SK-N-DZ (cell line): ENCODE data around the gene NRF1.
"Not testable (repeated sequence)": the region's sequence is repeated elsewhere in the genome, so short reads cannot be mapped to it uniquely, and the experiment has no call there.

ENCODE experiments used
- DNase-seq: peaks from one replicate; pipeline ENCODE4 v3.0.0-alpha.2; 2015; ENCODE audit warnings: low spot score

NRF1 gene

DNA sequence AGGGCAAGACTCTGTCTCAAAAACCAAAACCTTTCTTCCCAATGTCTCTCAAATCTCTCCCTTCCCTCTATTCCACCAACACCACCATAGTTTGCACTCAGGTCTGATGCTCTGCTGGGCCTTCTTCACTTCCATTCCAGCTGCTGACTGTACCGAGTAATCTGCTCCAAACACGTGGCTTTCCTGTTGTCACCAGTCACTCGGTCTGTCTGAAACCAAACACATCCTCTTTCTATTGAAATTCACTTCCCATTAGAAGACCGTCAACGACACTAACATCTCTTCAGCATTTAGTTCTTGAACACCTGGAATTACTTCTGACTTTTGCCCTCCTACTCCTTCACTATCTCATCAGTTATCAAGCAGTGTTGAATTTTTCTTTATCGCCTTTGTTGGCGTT is 4.7 kb upstream of the NRF1 start:
- no peak for DNase-seq

DNA sequence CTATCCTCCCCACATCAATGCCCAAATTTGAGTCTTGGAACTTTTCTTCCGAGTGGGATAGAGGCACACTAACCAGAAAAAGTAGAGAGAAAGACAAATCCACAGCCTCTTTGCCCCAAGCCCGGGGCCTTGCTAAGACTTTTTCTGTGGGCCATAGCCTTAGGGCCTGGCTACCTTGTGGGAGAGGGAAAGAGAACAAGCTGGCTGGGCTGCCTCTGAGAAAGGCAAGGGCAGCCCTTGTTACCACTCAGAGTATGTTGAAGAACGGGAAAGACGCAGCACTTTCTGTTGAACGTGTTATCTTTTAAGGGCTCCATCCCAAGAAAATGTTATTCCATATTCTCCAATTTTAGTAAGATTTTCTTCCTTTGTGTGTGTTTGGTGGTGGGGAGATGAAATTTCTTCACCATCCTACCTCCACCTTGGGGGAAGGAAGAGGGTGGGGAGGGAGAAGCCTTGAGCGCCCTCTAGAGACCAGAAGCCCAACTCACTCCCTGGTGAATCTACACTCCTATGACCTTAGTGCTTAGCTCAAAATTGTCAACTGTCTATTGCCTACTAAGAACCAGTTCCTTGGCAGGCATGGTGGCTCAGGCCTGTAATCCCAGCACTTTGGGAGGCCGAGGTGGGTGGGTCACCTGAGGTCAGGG is 3.9 kb upstream of the NRF1 start:
- peak; percentile 15 for DNase-seq

- no peak for DNase-seq
These were observed 1.9 kb upstream of the NRF1 start for GRCh38 chr7:129609666-129610065.

DNA sequence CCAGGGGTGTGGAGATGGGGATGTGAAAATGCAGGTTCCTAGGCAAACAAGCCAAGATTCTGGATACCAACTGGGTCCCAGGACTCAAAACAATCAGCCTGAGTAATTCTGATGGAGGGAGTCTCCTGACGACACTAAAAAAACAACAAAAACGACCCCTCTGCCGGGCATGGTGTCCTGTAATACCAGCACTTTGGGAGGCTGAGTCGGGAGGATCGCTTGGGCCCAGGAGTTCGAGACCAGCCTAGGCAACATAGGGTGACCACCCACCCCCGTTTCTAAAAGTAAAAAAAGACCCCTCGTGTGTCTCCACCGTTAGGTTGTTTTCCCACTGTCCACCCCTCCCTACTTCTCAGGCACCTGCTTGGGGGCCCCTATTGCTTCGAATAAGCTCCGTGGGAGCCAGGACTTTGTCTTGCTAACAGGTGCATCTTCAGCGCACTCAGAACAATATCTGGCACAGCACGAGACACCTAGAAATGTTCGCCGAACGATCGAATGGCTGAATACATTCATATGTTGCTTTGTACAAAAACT is 743 bp upstream of the NRF1 start:
- no peak for DNase-seq

DNA sequence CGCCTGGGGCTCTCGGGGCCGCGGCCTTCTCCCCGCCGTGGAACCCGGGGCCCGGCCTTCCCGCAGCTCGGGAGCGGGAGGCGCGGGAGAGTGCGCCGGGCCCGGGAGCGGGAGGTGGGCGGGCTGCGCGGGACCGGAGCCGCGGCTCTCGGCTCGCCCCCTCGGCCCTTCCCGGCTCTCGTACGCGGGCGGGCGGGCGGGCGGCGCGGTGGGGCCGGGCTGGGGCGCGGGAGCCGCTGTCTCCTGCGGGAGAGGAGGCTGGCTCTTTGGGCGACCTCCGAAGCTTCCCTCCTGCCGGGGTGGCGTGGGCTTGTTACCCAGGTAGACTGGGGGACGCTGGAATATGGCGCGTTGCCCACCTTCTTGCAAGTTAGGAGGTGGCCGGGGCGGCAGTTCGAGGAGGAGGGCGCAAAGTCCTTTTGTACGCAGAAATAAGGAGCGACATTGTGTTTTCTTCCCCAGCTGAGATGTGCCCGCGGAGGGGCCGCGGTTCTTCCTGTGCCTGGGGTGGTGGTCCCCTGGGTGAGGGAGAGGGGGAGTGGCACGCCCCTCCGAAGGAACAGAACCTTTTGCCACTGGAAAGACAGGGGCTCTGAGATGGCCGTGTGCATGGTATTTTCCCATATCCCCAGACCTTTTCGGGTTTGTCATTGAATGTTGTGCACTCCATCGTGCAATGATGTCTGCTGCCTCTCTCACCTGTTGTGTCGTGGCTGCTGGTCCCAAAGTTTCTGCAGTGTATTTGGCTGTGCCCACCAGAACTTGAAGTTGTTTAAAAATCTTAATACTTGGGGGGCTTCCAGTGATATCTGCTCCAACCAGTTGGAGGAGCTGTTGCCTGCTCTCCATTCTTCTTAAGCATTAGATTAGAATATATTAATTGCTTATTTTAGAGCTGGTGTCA is 844 bp downstream of the NRF1 start:
- peak; percentile 26 for DNase-seq

- no peak for DNase-seq
These were observed 1.5 kb downstream of the NRF1 start for GRCh38 chr7:129613016-129613337.

- no peak for DNase-seq
These were observed 3.5 kb downstream of the NRF1 start for GRCh38 chr7:129615018-129615417.

- DNase-seq: no peak
These were observed 5.0 kb downstream of the NRF1 start for GRCh38 chr7:129616530-129616929.

DNA sequence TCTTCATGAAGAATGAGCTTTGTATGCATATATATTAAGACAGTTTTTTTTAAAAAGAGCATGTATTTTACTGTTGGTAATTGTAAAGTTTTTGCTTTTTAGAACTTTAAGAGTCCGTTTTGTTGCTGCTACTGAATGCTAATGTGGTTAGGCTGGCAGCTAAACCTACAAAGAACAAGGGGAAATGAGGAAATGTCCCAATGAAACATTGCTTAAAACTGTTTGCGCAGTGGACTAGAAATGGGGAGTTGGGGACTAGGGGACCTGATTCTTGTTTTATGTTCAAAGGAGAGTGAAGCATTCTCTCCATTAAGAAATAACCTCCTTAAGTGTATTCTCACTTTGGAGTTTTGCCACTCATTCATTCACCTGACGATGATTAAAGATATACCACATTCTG is 5.7 kb downstream of the NRF1 start:
- no peak for DNase-seq

GRCh38 chr7:129617652-129618051 is 6.1 kb downstream of the NRF1 start:
- no peak for DNase-seq

DNA sequence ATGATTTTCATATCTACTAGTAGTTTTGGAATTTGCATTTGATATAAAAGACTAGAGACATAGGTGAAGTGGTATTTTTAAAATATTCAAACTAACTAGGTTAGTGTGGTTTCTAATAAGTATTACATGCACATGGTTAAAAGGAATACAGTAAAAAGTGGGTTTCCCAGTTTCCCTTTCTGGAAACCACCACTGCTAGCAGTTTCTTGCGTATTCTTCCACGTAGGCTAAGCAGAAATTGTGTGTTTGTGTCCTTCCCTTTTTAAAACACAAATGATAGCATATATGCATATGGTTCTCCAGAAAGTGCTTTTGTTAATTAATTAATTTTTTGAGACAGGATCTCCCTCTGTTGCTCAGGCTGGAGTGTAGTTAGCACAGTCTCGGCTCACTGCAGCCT is 15.4 kb downstream of the NRF1 start:
- no peak for DNase-seq

DNA sequence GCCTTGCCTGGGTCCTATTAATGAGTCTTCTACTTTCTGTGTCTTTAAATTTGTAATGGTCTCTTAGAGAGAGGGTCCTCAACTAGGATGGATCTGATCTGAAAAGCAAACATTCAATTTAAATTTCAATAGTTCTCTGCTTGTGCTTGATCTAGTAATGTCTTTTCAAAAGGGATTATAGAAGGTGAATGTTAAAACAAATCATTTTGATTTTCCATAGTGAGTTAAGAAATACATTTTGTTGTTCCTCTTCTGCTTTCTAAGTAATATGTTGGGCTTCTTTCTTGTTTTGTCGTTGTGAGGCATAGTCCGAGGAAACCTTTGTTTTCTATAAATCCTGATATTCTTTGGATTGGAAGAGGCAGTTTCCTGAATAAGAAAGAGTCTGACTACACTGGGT is 18.8 kb downstream of the NRF1 start:
- DNase-seq: no peak

- DNase-seq: no peak
These were observed 23.0 kb downstream of the NRF1 start for GRCh38 chr7:129634361-129635034.

DNA sequence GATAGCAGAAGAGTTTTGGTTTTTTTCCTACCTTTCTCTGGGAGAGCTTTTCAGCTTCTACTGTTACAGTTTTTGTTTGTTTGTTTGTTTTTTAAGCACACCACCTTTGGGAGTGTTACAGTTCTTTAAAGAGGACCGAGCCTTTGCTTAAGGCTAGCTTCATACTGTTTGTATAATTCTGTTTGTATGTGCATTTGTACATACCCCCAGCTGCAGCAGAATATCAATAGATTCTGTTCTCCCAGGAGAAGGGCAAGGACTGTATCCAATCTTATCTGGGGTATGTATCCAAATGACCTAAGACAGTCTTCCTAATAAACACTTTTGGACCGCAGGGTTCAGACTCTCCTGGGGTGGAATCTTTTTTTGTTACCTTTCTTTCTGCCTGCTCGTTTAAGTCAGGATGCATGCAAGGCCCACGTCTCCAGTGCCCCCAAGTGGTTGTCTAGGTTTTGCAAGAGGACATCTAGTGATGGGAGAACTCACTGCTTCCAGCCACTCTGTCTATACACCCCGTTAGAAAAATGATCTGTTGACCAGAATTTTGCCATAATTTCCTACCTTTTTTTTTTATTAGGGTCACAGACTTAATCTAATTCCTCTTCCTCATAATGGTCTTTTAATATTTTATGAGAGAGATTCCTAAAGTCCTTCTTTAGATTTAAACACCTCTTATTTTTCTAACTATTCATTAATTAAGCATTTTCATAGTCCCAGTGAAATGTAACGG is 23.9 kb downstream of the NRF1 start:
- peak; percentile 68 for DNase-seq

DNA sequence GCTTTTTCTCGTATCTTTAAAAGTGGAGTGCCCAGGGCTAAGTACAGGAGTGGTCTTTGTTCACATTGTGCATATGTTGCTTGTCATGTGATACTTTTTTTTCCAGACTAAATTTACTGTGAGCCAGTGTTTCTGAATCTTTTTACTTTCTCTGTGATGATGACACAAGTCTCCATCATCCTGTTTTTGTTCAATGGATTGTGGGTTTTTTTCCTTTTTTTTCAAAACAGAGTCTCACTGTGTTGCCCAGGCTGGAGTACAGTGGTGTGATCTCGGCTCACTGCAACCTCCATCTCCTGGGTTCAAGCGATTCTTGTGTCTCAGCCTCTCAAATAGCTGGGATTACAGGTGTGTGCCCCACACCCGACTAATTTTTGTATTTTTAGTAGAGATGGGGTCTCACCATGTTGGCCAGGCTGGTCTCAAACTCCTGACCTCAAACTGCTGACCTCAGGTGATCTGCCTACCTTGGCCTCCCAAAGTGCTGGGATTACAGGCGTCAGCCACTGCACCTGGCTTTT is 24.6 kb downstream of the NRF1 start:
- DNase-seq: not testable (repeated sequence)

GRCh38 chr7:129636641-129637040 is 25.1 kb downstream of the NRF1 start:
- DNase-seq: no peak

GRCh38 chr7:129640400-129640799 is 28.9 kb downstream of the NRF1 start:
- DNase-seq: no peak

- no peak for DNase-seq
These were observed 31.5 kb downstream of the NRF1 start for GRCh38 chr7:129642871-129643549.

DNA sequence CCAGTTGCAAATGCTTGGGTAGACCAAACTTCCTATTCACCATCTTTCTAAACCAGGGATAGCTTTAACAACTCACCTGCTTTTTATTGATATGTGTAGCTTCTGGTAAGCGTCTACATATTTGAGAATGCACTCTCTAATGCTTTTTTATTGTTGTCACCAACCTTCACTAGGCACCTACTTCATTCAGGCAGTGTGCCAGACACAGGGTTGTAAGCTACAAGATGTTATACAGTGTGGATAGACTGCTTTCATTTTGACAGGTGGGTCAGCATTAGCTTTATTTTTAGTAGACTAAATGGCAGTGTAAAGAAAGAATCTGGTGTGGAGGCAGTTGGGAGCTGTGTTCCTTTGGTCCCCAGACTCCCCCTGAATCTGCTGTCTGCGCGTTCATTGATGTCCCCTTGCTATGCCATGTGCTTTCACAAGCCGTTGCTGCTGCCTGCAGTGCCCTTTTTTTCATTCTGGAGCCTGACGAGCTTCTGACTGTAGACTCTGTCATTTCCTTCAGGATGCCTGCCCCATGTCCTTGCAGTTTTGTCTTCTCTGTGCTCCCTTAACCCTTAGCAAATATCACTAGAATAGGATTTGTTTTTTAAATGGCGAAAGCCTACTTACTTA is 32.1 kb downstream of the NRF1 start:
- DNase-seq: no peak

GRCh38 chr7:129644634-129645230 is 33.2 kb downstream of the NRF1 start:
- DNase-seq: peak; percentile 51
